Stimulated activated naive B cell treated with anti-CD40 and anti-IgM and Interleukin-4, amounts not matched to agents 10 μg/mL and 1 μg/mL and 100 μg/mL, for 72 hours (primary cell): Measurements from ENCODE around the gene PLEKHN1.
"Not testable (repeated sequence)": the region's sequence is repeated elsewhere in the genome, so short reads cannot be mapped to it uniquely, and the experiment has no call there.

Source experiments
- ATAC-seq, 2 donors: fragments of 150-1000 bp; cut with Tn5 transposase; replicated peaks; 2 replicates each; pipeline ENCODE4 v1.10.0; 2021; ENCODE audit warnings: moderate library complexity in 1 of 2
- DNase-seq: peaks from one replicate; pipeline ENCODE4 v3.0.0; 2021
- H3K27ac Mint-ChIP-seq: one replicate; pipeline ENCODE4 v1.8.0; 2022; ENCODE audit warnings: mild to moderate bottlenecking, mixed read lengths
- H3K27me3 Mint-ChIP-seq, 2 donors: one replicate each; pipeline ENCODE4 v1.8.0; 2022; ENCODE audit warnings: mixed read lengths in 2 of 2
- H3K36me3 Mint-ChIP-seq, 2 donors: one replicate each; pipeline ENCODE4 v1.8.0; 2022; ENCODE audit warnings: mixed read lengths in 2 of 2, mild to moderate bottlenecking in 1 of 2
- H3K4me1 Mint-ChIP-seq, 2 donors: one replicate each; pipeline ENCODE4 v1.8.0; 2022; ENCODE audit warnings: mixed read lengths in 2 of 2, mild to moderate bottlenecking in 1 of 2
- H3K4me3 Mint-ChIP-seq, 2 donors: one replicate each; pipeline ENCODE4 v1.8.0; 2022; ENCODE audit warnings: mild to moderate bottlenecking in 2 of 2, mixed read lengths in 2 of 2, moderate library complexity in 1 of 2
- H3K9me3 Mint-ChIP-seq, 2 donors: one replicate each; pipeline ENCODE4 v1.8.0; 2022; ENCODE audit warnings: mixed read lengths in 2 of 2, mild to moderate bottlenecking in 1 of 2

The PLEKHN1 gene

DNA sequence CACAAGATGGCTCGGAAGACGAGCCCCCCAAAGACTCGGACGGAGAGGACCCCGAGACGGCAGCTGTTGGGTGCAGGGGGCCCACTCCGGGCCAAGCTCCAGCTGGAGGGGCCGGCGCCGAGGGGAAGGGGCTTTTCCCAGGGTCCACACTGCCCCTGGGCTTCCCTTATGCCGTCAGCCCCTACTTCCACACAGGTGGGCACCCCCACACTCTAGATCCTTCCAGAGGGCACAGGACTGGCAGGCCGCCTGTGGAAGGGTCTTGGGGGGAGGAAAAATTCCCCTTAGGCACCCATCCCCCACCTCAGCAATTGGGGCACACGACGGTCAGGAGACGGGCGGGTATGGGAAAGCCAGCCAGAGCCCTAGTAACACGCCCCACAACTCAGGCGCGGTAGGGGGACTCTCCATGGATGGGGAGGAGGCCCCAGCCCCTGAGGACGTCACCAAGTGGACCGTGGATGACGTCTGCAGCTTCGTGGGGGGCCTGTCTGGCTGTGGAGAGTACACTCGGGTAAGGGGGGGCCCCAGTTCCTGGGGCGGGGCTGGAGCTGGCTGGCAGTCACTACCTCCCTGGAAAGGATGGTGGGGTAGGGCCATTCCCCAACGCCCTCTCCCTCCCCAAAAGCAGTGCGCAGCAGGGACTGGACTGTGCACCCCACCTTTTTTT, 23.3 kb upstream of the PLEKHN1 start:
- Mint-ChIP-seq H3K36me3 (peaks cover 34 to 35% of the 10 kb centered on the region in 2 donors), H3K4me3 (no peak overlapping the region), H3K4me1 (peaks cover 12 to 26% of the 10 kb centered on the region in 2 donors), H3K27ac (no peak overlapping the region), H3K27me3 (peaks cover 23 to 35% of the 10 kb centered on the region in 2 donors), H3K9me3 (no peaks in the 10 kb centered on the region)
- no peak for ATAC-seq
- DNase-seq, result no peak

DNA sequence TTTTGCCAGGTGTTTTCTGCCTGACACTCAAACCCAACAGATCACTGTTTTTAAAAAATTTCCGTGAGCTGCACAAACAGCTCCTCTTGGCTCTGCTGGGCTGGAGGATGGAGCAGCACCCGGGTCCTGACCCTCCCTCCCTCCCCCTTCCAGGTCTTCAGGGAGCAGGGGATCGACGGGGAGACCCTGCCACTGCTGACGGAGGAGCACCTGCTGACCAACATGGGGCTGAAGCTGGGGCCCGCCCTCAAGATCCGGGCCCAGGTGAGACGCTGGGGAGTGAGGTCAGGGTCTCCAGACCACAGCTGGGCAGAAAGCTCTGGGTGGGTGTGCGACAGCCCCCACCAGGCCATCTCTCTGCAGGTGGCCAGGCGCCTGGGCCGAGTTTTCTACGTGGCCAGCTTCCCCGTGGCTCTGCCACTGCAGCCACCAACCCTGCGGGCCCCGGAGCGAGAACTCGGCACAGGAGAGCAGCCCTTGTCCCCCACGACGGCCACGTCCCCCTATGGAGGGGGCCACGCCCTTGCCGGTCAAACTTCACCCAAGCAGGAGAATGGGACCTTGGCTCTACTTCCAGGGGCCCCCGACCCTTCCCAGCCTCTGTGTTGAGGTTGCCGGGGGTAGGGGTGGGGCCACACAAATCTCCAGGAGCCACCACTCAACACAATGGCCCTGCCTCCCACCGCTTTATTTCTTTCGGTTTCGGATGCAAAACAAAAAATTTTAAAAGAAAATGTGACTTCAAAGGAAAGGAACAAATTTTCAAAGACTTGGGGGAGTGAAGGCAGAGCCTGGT, 22.5 kb upstream of the PLEKHN1 start:
- Mint-ChIP-seq H3K27ac (no peak overlapping the region), H3K36me3 (peaks cover 39 to 42% of the 10 kb centered on the region in 2 donors), H3K9me3 (no peaks in the 10 kb centered on the region), H3K4me1 (peaks cover 10 to 26% of the 10 kb centered on the region in 2 donors), H3K27me3 (peaks cover 16 to 27% of the 10 kb centered on the region in 2 donors), H3K4me3 (no peak overlapping the region)
- DNase-seq (no peak), ATAC-seq (no peak)

DNA sequence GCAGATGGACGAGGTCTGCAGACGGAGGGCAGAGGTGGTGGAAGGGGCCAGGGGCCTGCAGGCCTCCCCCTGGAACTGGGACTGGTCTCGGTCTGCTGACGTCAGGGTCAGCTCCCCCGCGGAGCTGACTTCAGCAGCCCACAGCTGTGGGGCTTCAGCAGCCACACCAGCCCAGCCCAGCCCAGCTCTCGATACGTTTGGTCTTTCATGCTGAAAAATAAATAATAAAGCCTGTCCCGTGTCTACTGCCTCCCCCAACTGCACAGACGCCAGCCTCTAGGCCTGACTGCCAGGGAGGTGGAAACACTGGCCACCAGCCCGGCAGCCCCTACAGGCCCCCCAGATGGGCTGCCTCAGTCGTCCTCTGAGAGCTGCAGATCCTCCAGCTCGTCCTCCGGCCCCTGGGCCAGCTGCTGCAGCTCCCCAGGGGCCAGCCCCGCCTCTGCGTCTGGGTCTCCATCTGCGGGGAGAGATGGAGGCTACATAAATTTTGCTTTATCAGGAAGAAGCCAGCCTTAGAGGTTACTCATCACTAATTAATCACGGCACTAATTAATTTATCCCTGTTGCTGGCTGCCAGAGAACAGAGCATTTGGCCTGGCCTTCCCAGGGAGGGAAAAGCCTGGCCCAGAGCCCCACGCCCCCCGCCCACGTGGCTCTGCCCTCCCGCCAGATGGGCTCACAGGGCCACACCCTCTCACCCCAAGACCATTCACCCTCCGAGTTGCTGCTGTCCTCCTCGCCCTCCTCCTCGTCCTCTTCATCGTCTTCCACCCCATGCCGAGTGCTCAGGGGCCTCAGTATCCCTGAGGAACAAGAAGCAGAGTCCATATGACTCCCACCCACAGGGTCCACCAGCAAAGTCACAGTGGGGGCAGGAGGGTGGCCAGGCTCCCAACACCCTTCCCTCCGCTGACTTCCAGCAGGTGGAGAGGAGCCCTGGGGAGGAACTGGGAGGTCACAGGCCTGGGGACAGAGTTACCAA, 21.6 kb upstream of the PLEKHN1 start:
- Mint-ChIP-seq H3K36me3 (peaks cover 48 to 51% of the 10 kb centered on the region in 2 donors), H3K27me3 (peaks cover 9 to 18% of the 10 kb centered on the region in 2 donors), H3K4me3 (no peak overlapping the region), H3K27ac (no peak overlapping the region), H3K4me1 (peaks cover 7 to 21% of the 10 kb centered on the region in 2 donors), H3K9me3 (no peaks in the 10 kb centered on the region)
- no peak for ATAC-seq
- DNase-seq, result no peak

DNA sequence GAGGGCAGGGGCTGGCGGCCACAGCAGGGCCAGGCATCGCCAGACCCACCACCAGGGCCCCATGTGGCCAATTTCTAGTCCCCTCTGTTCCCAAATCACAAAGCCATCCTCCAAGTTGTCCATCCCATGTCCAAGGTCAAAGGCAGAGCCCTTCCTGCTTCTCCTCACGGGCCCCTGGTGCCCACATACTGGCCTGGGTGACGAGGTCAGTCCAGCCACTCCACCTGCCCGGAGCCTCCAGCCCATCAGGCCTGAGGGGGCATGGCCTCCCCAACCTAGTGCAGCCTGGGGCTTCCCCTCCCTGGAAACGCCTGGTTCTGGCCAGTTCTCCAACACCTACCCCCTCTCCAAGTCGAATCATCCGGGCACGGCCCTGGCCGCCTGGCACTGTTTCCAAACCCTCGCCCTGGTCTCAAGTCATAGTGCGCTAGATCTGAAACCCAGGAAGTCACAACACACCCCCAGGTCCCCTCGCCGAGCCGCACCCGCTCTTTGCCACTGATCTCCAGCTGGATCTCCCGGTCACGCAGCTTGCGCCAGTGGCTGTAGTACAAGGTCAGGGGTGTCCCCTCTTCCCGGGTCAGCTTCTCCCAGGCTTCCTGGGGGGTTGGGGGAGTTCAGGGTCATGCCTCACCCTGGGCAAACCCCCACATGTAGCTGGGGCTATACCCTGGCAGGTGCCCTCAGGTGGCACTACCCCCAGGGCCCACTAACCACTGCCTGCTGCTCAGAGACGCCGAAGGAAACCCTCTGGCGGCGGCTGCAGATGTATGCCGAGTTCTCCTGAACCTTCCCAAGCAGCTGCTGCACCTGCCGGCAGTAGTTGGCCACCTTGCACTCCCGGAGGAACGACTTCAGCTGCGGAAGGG, 20.4 kb upstream of the PLEKHN1 start:
- Mint-ChIP-seq H3K9me3 (no peaks in the 10 kb centered on the region), H3K36me3 (peaks cover 56 to 64% of the 10 kb centered on the region in 2 donors), H3K4me3 (no peak overlapping the region), H3K27ac (no peak overlapping the region), H3K4me1 (peaks cover 5 to 17% of the 10 kb centered on the region in 2 donors), H3K27me3 (peaks cover 6 to 12% of the 10 kb centered on the region in 2 donors)
- DNase-seq (no peak), ATAC-seq (no peak)

DNA sequence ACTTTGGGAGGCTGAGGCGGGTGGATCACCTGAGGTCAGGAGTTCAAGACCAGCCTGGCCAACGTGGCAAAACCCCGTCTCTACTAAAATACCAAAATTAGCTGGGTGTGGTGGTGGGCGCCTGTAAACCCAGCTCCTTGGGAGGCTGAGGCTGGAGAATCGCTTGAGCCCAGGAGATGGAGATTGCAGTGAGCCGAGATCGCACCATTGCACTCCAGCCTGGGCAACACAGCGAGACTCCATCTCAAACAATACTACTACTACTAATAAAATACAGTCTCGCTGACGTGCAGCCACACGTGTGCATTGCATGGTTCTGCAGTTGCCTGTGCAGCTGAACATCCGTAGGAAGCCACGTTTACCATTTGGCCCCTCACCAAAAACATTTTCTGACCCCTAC, 19.5 kb upstream of the PLEKHN1 start:
- peaks cover 63 to 73% of the 10 kb centered on the region in 2 donors for H3K36me3 Mint-ChIP-seq
- H3K27me3 Mint-ChIP-seq, H3K27ac Mint-ChIP-seq, H3K4me3 Mint-ChIP-seq, DNase-seq, H3K9me3 Mint-ChIP-seq, ATAC-seq: not testable (repeated sequence)
- H3K4me1 Mint-ChIP-seq, result peaks cover 4 to 10% of the 10 kb centered on the region in 2 donors

DNA sequence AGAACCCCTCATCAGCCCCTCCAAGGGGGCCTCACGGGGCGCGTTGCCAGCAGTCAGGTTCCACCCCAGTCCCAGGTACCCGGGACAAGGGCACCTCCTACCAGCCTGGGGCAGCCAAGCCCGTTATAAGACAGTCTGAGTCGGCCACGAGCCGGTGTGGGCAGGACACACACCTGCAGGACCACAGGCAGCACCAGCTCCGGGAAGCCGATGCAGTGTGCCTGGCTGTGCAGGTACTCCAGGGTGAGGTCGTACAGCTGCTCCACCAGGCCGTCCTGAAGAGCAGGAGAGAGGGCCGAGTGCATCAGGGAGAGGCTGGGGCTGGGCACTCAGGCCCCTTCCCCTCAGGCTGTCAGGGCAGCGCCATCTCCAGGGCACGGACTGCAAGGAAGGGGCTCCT, 18.3 kb upstream of the PLEKHN1 start:
- H3K27ac Mint-ChIP-seq, result no peak overlapping the region
- ATAC-seq (no peak), DNase-seq (no peak)
- H3K36me3 Mint-ChIP-seq, result peaks cover 66 to 79% of the 10 kb centered on the region in 2 donors
- H3K9me3 Mint-ChIP-seq, result no peaks in the 10 kb centered on the region
- H3K4me1 Mint-ChIP-seq, result peaks cover 6 to 9% of the 10 kb centered on the region in 2 donors
- peaks cover 0 to 5% of the 10 kb centered on the region in 2 donors for H3K27me3 Mint-ChIP-seq
- no peak overlapping the region for H3K4me3 Mint-ChIP-seq

DNA sequence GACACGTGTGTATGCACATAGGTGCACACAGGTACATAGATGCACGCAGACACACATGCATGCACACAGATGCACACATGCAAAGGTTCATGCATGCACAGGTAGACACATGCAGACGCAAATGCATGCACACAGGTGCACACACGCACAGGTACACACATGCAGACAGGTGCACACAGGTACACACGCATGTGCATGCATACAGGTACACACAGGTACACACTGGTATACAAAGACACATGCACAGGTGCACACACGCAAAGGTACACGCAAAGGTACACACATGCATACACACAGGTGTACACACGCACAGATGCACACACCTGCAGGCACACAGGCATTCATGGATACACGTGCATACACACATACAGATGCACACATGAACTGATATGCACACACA, 16.0 kb upstream of the PLEKHN1 start:
- H3K27ac Mint-ChIP-seq, result no peak overlapping the region
- H3K4me3 Mint-ChIP-seq, result no peak overlapping the region
- DNase-seq (no peak), ATAC-seq (no peak)
- no peaks in the 10 kb centered on the region for H3K9me3 Mint-ChIP-seq
- peaks cover 74 to 88% of the 10 kb centered on the region in 2 donors for H3K36me3 Mint-ChIP-seq
- peaks cover 8 to 15% of the 10 kb centered on the region in 2 donors for H3K4me1 Mint-ChIP-seq
- H3K27me3 Mint-ChIP-seq, result no peaks in the 10 kb centered on the region

DNA sequence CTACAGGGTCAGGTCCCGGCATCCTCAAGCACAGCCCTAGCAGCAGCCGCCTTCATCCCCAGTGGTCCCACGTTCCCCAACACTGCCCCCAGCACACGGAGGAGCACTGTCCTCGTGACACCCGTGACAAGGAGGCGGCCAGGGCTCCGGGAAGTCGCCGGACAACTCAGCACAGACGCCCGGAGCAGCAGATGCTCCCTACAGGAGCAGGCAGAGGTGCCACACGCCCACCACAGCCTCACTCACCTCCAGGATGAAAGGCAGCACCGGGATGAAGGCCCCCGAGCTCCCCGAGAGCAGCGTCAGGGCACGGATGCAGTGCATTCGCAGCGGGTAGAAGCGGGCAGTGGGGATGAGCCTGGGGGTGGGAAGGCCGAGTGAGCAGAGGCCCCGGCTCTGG, 15.4 kb upstream of the PLEKHN1 start:
- Mint-ChIP-seq H3K36me3 (peaks cover 74 to 85% of the 10 kb centered on the region in 2 donors), H3K9me3 (no peaks in the 10 kb centered on the region), H3K4me1 (peaks cover 10 to 16% of the 10 kb centered on the region in 2 donors), H3K27me3 (no peaks in the 10 kb centered on the region), H3K4me3 (no peak overlapping the region), H3K27ac (no peak overlapping the region)
- DNase-seq, result no peak
- no peak for ATAC-seq

DNA sequence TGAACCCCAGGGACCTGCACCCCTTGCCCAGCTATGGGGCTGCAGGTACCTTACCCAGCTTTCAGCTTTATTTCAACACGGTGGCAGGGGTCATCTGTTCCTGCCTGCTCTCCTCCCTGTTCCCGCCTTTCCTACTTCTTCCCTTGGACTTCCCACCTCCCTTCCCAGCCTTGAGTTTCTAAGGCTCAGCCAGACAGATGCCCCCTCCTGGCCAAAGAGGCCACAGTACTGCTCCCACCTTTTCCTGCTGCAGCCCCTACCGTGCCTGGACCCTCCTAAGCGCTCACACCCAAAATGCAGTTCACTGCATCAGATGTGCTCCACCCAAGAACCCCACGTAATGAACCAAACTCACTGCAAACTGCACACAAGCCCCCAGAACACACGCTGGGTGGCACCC, 14.9 kb upstream of the PLEKHN1 start:
- no peak for ATAC-seq
- no peaks in the 10 kb centered on the region for H3K9me3 Mint-ChIP-seq
- H3K36me3 Mint-ChIP-seq, result peaks cover 71 to 84% of the 10 kb centered on the region in 2 donors
- peaks cover 10 to 18% of the 10 kb centered on the region in 2 donors for H3K4me1 Mint-ChIP-seq
- H3K27ac Mint-ChIP-seq, result no peak overlapping the region
- no peak for DNase-seq
- no peak overlapping the region for H3K4me3 Mint-ChIP-seq
- H3K27me3 Mint-ChIP-seq, result no peaks in the 10 kb centered on the region

DNA sequence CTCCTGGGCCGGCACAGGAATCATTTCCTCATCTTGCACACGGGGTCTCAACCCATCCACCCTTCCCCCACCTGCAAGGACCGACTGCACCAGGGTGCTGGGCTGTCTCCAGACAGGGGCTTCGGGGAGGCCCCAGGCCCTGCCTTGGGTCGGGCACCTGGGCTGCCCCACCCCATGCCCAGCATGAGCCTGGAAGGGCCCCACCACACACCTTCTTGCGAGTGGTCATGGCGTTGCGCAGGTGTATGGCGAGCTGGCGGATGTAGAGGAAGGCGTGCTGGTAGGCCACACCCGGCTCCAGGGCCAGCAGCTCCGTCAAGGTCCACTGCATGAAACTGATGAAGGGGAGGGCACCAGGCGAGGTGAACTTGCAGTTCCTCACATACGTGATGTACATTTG, 14.1 kb upstream of the PLEKHN1 start:
- Mint-ChIP-seq H3K36me3 (peaks cover 70 to 83% of the 10 kb centered on the region in 2 donors), H3K9me3 (no peaks in the 10 kb centered on the region)
- ATAC-seq, result no peak

DNA sequence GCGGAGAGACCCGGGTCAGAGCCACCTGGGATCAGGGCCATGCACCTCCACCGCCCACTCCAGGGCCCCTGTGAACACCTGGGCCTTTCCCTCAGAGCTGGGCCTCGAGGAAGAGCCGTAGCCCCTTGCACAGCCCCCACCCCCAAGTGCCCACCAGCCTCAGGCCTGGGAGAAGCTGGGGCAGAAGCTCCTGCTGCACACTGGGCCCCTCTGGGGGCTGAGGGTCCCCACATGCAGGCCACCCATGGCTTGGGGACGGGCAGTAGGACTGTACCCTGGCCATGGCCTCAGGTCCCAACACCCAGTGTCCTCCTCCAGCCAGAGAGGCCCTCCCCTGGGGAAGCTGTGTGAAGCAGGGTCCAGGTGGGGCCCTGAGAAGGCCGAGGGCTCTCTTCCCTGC, 13.7 kb upstream of the PLEKHN1 start:
- Mint-ChIP-seq H3K27me3 (no peaks in the 10 kb centered on the region), H3K4me3 (no peak overlapping the region), H3K27ac (no peak overlapping the region), H3K4me1 (peaks cover 18 to 31% of the 10 kb centered on the region in 2 donors), H3K9me3 (no peaks in the 10 kb centered on the region), H3K36me3 (peaks cover 69 to 83% of the 10 kb centered on the region in 2 donors)
- no peak for DNase-seq
- no peak for ATAC-seq

More for the DNA sequence above, 14.1 kb upstream of the PLEKHN1 start:
- Mint-ChIP-seq H3K4me3 (no peak overlapping the region), H3K4me1 (peaks cover 14 to 27% of the 10 kb centered on the region in 2 donors), H3K27me3 (no peaks in the 10 kb centered on the region), H3K27ac (no peak overlapping the region)
- no peak for DNase-seq

DNA sequence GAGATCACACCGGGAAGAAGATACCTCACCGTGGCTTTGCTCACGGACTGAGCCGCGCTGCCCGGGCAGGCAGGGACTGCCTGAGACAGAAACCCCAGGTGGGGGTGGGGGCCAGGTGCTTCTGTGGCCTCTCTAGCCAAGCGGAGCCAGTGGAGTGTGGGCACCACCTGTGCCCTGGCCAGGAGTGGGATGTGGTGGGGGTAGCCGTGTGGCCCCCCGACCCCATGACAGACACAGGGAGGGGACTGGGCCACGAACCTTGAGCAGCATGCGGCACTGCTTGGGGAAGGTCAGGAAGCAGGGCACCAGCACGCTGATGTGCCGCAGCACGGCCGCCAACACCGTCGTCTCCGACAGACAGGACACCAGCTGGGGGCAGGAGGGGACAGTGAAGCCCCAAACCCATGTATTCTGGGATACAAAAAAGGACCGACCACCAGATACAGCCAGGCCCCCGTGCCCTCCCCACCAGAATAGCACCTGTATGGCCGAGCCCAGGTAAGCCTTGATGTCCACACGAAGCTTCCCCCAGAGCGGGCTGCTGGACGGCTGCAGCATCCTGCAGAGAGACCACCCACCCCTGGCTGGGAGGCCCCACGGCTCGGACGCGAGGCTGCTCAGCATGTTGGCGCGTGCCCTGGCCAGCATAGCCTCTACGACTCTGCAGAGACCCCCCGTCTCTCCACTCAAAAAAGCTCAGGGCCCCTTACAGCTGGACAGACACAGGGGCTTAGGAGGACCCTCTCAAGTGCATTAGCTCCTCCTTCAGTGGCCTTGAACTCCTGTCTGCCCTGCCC, 12.6 kb upstream of the PLEKHN1 start:
- H3K4me3 Mint-ChIP-seq, result no peak overlapping the region
- DNase-seq (no peak), ATAC-seq (no peak)
- H3K27ac Mint-ChIP-seq, result no peak overlapping the region
- H3K9me3 Mint-ChIP-seq, result no peaks in the 10 kb centered on the region
- no peaks in the 10 kb centered on the region for H3K27me3 Mint-ChIP-seq
- H3K4me1 Mint-ChIP-seq, result peaks cover 23 to 40% of the 10 kb centered on the region in 2 donors
- peaks cover 62 to 78% of the 10 kb centered on the region in 2 donors for H3K36me3 Mint-ChIP-seq

DNA sequence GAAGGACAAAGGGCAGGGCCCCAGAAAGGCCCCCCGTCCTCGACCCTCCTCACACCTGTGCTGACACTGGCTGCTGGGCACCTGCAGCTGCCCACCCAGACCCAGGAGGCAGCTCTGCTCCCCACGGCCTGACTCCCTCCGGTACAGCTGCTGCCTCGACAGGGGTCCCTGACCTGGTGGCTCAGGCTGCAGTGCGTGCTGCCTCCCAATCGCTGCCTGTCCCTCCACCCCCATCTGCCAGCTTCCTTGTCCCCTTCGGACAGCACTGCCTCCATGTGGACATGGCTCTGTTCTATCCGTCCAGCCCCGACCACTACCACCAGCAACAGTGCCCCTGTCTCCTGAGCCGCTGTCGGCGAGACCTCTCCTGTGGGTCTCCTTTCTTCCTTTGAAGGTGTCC, 11.4 kb upstream of the PLEKHN1 start:
- Mint-ChIP-seq H3K36me3 (peaks cover 50 to 66% of the 10 kb centered on the region in 2 donors), H3K9me3 (no peaks in the 10 kb centered on the region), H3K27me3 (no peaks in the 10 kb centered on the region), H3K4me1 (peaks cover 23 to 48% of the 10 kb centered on the region in 2 donors), H3K27ac (no peak overlapping the region), H3K4me3 (no peak overlapping the region)
- no peak for ATAC-seq
- no peak for DNase-seq
